Right lobe of liver (tissue), 4 donors: ENCODE data around the gene AKAP8.
"Not testable (repeated sequence)": the region's sequence is repeated elsewhere in the genome, so short reads cannot be mapped to it uniquely, and the experiment has no call there.

ENCODE experiments used
- POLR2A ChIP-seq: fragments of 450-650 bp; IDR thresholded peaks from one replicate; pipeline ENCODE4 v1.6.1; 2017; ENCODE audit warnings: antibody characterized with exemption, mild to moderate bottlenecking
- TF ChIP-seq, protein P1 (sequence below), 4 donors: fragments of 200-600 bp in 3 of 4; fragments of 450-650 bp in 1 of 4; IDR thresholded peaks; one replicate each; pipeline versions ENCODE4 v1.5.1 to v1.8.0; 2016 to 2022; ENCODE audit warnings: antibody characterized with exemption in 4 of 4, mild to moderate bottlenecking in 2 of 4
- donor health status: DM: no; HTN: no; CAD: no.
- donor health status: DM: no; HTN: no; CAD: no.
- donor health status: DM: no; HTN: yes; CAD: no.

- TF ChIP-seq, protein P1, sequence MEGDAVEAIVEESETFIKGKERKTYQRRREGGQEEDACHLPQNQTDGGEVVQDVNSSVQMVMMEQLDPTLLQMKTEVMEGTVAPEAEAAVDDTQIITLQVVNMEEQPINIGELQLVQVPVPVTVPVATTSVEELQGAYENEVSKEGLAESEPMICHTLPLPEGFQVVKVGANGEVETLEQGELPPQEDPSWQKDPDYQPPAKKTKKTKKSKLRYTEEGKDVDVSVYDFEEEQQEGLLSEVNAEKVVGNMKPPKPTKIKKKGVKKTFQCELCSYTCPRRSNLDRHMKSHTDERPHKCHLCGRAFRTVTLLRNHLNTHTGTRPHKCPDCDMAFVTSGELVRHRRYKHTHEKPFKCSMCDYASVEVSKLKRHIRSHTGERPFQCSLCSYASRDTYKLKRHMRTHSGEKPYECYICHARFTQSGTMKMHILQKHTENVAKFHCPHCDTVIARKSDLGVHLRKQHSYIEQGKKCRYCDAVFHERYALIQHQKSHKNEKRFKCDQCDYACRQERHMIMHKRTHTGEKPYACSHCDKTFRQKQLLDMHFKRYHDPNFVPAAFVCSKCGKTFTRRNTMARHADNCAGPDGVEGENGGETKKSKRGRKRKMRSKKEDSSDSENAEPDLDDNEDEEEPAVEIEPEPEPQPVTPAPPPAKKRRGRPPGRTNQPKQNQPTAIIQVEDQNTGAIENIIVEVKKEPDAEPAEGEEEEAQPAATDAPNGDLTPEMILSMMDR (IDR thresholded peaks at IDR 0.05) = not testable (repeated sequence)
- not testable (repeated sequence) for TF ChIP-seq POLR2A
Observed at GRCh38 chr19:15341328-15341727, 38.3 kb downstream of the AKAP8 start.
